DND-41 (cell line): ENCODE measurements around the gene INSYN2A.

ENCODE experiments used
- ATAC-seq: fragments of 200-7000 bp; cut with Tn5 transposase; 3 replicates; pipeline ENCODE4 v1.9.1; 2021; ENCODE audit warnings: low read depth; ENCODE audit not compliant: insufficient read depth
- DNase-seq: peaks from one replicate; pipeline ENCODE4 v3.0.0-alpha.2; 2020
- H2AFZ ChIP-seq: 2 replicates; pipeline ENCODE4 v1.6.0; 2012; ENCODE audit warnings: low read depth, low read length
- H3K27ac ChIP-seq: 2 replicates; pipeline ENCODE4 v1.5.1; 2012; ENCODE audit warnings: low read length, inconsistent platforms
- H3K27me3 ChIP-seq: fragments of 200-600 bp; sonication (generic); 2 replicates; pipeline ENCODE4 v1.6.0; 2012; ENCODE audit warnings: low read length, mild to moderate bottlenecking, inconsistent platforms; ENCODE audit not compliant: insufficient read depth, poor library complexity
- H3K36me3 ChIP-seq: 2 replicates; pipeline ENCODE4 v1.5.1; 2012; ENCODE audit warnings: low read length, inconsistent platforms; ENCODE audit not compliant: insufficient read depth
- H3K4me1 ChIP-seq: 2 replicates; pipeline ENCODE4 v1.5.1; 2012; ENCODE audit warnings: mild to moderate bottlenecking, low read length; ENCODE audit not compliant: insufficient read depth
- H3K4me2 ChIP-seq: 2 replicates; pipeline ENCODE4 v1.6.0; 2012; ENCODE audit warnings: mild to moderate bottlenecking, moderate library complexity, low read length, inconsistent platforms; ENCODE audit not compliant: insufficient read depth
- H3K4me3 ChIP-seq, 2 experiments: fragments of 200-600 bp in 1 of 2; shearing (Covaris generic) in 1 of 2; 2 replicates each; pipeline ENCODE4 v1.5.1; 2012 to 2016; ENCODE audit warnings: inconsistent platforms in 2 of 2, low read length in 2 of 2, mild to moderate bottlenecking in 2 of 2, low read depth in 1 of 2, moderate library complexity in 1 of 2
- H3K79me2 ChIP-seq: 2 replicates; pipeline ENCODE4 v1.6.0; 2012; ENCODE audit warnings: low read length, inconsistent platforms; ENCODE audit not compliant: insufficient read depth
- H3K9ac ChIP-seq: 2 replicates; pipeline ENCODE4 v1.6.0; 2012; ENCODE audit warnings: low read depth, mild to moderate bottlenecking, inconsistent platforms, low read length, moderate library complexity
- H3K9me3 ChIP-seq: 2 replicates; pipeline ENCODE4 v1.5.1; 2012; ENCODE audit warnings: low read length, moderate library complexity, mild to moderate bottlenecking, inconsistent platforms; ENCODE audit not compliant: insufficient read depth, severe bottlenecking
- H4K20me1 ChIP-seq: 2 replicates; pipeline ENCODE4 v1.6.0; 2012; ENCODE audit warnings: low read length; ENCODE audit not compliant: insufficient read depth
- CTCF ChIP-seq: IDR thresholded peaks from 2 replicates; pipeline ENCODE4 v1.5.1; 2012; ENCODE audit warnings: borderline replicate concordance, low read length, moderate library complexity, mild to moderate bottlenecking; ENCODE audit not compliant: poor library complexity, severe bottlenecking; ENCODE audit errors: extremely low read depth
- EZH2 ChIP-seq: IDR thresholded peaks from 3 replicates; pipeline ENCODE4 v1.6.1; 2012; ENCODE audit warnings: borderline replicate concordance, low read depth, mild to moderate bottlenecking, moderate library complexity, low read length, inconsistent platforms; ENCODE audit not compliant: severe bottlenecking

INSYN2A gene

DNA sequence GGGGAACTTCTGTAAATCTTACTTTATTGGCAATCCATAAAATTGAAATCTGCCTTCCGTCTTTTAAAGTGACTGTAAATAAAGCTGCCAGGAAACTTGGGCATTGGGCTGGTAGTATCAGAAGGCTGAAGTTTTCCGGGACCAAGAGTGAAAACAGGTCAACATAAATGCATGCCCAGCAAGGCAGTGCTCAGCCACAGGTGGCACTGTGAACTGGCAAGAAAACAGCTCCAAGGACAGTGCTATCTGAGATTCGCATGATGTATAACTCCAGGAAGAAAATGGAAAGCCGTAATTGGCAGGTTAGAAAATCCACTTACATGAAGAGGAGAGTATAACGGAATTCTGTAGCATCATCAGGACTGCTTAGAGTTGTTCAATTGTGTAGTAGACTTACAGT lies 1.9 kb upstream of the INSYN2A start:
- Histone ChIP-seq H3K4me2 (no peak overlapping the region), H4K20me1 (no peaks in the 10 kb centered on the region), H3K9ac (no peak overlapping the region), H3K36me3 (no peaks in the 10 kb centered on the region), H2AFZ (no peak overlapping the region), H3K9me3 (no peaks in the 10 kb centered on the region), H3K27me3 (no peaks in the 10 kb centered on the region), H3K79me2 (no peaks in the 10 kb centered on the region), H3K4me1 (no peaks in the 10 kb centered on the region), H3K4me3 (no peak overlapping the region), H3K27ac (no peak overlapping the region)
- TF ChIP-seq EZH2: no peak
- TF ChIP-seq CTCF: no peak
- DNase-seq: no peak
- no peak for ATAC-seq

DNA sequence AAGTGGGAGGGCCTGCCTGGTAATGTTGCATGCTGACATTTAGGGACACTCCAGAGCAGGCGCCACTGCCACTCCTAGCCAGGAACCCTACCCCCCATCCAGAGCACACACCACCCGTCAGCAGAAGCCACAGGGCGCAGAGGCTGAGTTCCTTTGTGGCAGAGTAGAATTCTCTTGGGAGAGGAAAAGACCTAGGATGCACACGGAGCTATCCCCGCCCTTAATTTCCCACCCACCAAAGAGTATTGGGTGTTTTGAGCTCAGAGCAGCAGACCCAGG lies 702 bp upstream of the INSYN2A start:
- Histone ChIP-seq H3K36me3 (no peaks in the 10 kb centered on the region), H3K27me3 (no peaks in the 10 kb centered on the region), H3K4me1 (no peaks in the 10 kb centered on the region), H2AFZ (no peak overlapping the region), H3K9me3 (no peaks in the 10 kb centered on the region), H3K9ac (no peak overlapping the region), H3K4me3 (no peak overlapping the region), H4K20me1 (no peaks in the 10 kb centered on the region), H3K79me2 (no peaks in the 10 kb centered on the region), H3K27ac (no peak overlapping the region), H3K4me2 (no peak overlapping the region)
- TF ChIP-seq EZH2: no peak
- no peak for TF ChIP-seq CTCF
- DNase-seq: no peak
- ATAC-seq: no peak

DNA sequence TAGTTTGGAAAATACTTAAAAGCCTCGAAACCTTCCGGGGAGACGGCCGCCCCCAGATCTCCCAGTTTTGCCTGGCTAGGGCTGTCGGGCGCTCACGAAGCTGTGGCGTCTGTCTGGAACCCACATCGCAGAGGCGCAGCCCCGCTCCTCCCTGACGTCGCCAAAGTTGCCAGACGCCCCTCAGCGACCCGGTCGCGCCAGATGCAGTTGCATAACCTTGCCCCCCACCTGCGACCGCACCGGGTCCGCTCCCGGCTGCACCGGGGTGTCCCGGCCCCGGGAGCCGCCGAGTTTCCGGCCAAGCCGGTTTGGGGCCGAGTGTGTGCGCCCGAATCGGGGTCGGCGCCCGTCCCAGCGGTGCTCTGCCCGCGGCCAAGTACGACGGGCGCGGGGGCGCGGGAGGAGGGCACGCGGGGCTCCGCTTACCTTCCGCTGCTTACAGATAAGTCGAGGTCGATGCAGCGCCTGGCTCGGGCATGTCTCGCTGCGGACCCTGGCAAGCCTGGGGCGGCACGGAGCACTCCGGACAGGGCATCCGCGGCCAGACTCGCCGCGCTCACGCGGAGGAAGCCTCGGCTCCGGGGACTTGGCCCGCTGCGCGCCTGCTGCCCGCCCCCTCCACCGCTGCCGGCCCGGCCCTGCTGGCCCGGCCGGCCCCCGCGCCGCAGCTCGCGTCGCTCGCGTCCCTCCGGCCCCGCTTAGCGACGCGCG lies 665 bp downstream of the INSYN2A start:
- no peaks in the 10 kb centered on the region for H4K20me1 ChIP-seq
- no peak for DNase-seq

More for the DNA sequence above, 665 bp downstream of the INSYN2A start:
- no peak overlapping the region for H3K4me2 ChIP-seq
- no peak overlapping the region for H2AFZ ChIP-seq
- H3K27me3 ChIP-seq: no peaks in the 10 kb centered on the region
- no peaks in the 10 kb centered on the region for H3K79me2 ChIP-seq
- no peak overlapping the region for H3K27ac ChIP-seq
- H3K36me3 ChIP-seq: no peaks in the 10 kb centered on the region
- H3K9ac ChIP-seq: no peak overlapping the region
- no peak for TF ChIP-seq CTCF
- TF ChIP-seq EZH2: no peak
- no peaks in the 10 kb centered on the region for H3K4me1 ChIP-seq
- ATAC-seq: no peak
- no peaks in the 10 kb centered on the region for H3K9me3 ChIP-seq
- no peak overlapping the region for H3K4me3 ChIP-seq
